Stimulated activated effector memory CD8-positive, alpha-beta T cell treated with anti-CD3 and anti-CD28 coated beads, Interleukin-12 subunit alpha, Interleukin-12 subunit beta, amount 100 ng/mL, for 72 hours (primary cell): ENCODE results near the gene HSDL2.
"Not testable (repeated sequence)": the region's sequence is repeated elsewhere in the genome, so short reads cannot be mapped to it uniquely, and the experiment has no call there.

Experiments
- ATAC-seq: fragments of 150-1000 bp; cut with Tn5 transposase; 2 replicates; pipeline ENCODE4 v1.10.0; 2021
- DNase-seq, 2 donors: peaks; one replicate each; pipeline ENCODE4 v3.0.0; 2021 to 2022; ENCODE audit warnings: low spot score in 2 of 2
- H3K27ac Mint-ChIP-seq: one replicate; pipeline ENCODE4 v1.8.0; 2022; ENCODE audit warnings: mild to moderate bottlenecking, mixed read lengths
- H3K36me3 Mint-ChIP-seq: one replicate; pipeline ENCODE4 v1.8.0; 2022; ENCODE audit warnings: mild to moderate bottlenecking, mixed read lengths
- H3K4me1 Mint-ChIP-seq: one replicate; pipeline ENCODE4 v1.8.0; 2022; ENCODE audit warnings: mixed read lengths
- H3K4me3 Mint-ChIP-seq: one replicate; pipeline ENCODE4 v1.8.0; 2022; ENCODE audit warnings: mild to moderate bottlenecking, mixed read lengths
- H3K9me3 Mint-ChIP-seq: one replicate; pipeline ENCODE4 v1.8.0; 2022; ENCODE audit warnings: mixed read lengths

HSDL2 gene

DNA sequence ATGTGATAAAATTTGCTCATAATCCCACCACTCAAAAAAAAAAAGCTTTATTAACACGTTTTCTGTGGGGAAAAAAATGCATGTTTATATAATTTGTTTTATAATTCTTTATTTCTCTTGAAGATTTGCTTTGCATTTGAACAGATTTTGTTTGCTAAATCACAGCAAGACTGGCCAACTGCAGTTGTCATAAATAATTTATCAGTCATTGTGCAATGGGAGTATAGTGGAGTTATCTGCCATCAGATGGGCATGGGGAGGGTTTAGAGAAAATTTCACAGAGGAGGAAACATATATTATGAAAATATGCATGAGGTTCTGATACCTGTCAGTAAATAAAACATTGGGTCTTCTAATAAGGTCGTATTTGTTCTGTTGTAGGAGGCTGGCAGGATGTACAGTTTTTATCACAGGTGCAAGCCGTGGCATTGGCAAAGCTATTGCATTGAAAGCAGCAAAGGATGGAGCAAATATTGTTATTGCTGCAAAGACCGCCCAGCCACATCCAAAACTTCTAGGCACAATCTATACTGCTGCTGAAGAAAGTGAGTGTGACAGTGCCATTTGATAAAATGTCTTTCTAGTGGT, 23.8 kb downstream of the HSDL2 start:
- Mint-ChIP-seq H3K4me3 (no peak overlapping the region), H3K4me1 (no peaks in the 10 kb centered on the region), H3K36me3 (peaks cover 12% of the 10 kb centered on the region), H3K27ac (no peak overlapping the region), H3K9me3 (peaks cover 4% of the 10 kb centered on the region)
- DNase-seq (no peak), ATAC-seq (no peak)

DNA sequence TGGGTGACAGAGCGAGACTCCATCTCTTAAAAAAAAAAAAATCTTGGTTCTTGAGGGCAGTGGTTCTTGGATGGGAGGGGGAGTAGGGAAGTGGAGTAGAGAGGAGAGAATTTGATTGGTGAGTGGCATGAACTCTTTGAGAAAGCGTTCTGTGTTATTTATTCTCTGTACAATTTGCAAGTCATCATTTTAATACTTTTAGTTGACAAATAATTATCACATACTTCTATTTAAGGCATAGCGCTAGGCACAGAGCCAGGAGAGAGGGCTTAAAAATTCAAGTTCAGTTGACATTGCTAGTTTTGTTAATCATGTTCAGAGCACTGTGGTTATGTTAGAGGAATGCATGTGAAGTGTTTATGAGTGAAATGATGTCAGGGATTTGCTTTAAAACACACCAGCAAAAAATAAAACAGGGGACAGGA, 24.6 kb downstream of the HSDL2 start:
- ATAC-seq (no peak), DNase-seq (no peak)
- Mint-ChIP-seq H3K9me3 (no peaks in the 10 kb centered on the region), H3K4me3 (no peak overlapping the region), H3K27ac (no peak overlapping the region), H3K36me3 (peaks cover 17% of the 10 kb centered on the region), H3K4me1 (no peaks in the 10 kb centered on the region)

DNA sequence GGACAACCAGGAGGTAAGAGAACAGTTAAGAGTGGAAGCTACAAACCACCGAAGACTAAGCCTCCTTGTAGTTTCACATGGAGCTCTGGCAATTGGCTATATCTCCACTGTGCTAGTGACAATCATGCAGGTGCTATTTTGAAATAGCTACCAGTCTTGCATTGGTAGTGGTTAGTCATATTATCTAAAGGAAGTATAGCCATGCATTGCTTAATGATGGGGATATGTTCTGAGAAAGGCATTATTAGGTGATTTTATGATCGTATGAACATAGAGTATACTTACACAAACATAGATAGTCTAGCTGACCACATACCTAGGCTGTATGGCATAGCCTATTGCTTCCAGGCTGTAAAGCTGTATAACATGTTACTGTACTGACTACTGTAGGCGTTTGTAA, 28.4 kb downstream of the HSDL2 start:
- Mint-ChIP-seq H3K9me3 (no peaks in the 10 kb centered on the region), H3K4me3 (no peak overlapping the region), H3K27ac (no peak overlapping the region), H3K4me1 (no peaks in the 10 kb centered on the region), H3K36me3 (peaks cover 19% of the 10 kb centered on the region)
- no peak for ATAC-seq
- no peak for DNase-seq

DNA sequence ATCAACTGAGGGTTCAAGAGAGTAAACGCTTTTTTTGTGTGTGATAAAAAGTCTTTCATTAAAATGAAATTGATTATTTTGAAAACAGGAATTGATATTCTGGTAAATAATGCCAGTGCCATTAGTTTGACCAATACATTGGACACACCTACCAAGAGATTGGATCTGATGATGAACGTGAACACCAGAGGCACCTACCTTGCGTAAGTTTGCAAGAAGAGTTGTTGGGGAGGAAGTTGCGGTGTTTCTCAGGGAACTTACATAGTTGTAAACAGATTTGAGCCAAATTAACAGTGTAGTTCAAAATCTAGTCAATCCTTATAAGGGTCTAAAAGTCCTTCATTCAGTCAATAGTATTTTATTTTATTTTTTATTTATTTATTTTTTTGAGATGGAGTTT, 28.9 kb downstream of the HSDL2 start:
- H3K36me3 Mint-ChIP-seq: peaks cover 19% of the 10 kb centered on the region
- H3K9me3 Mint-ChIP-seq: no peaks in the 10 kb centered on the region
- H3K4me3 Mint-ChIP-seq: no peak overlapping the region
- no peak for DNase-seq
- H3K27ac Mint-ChIP-seq: no peak overlapping the region
- H3K4me1 Mint-ChIP-seq: no peaks in the 10 kb centered on the region
- no peak for ATAC-seq

DNA sequence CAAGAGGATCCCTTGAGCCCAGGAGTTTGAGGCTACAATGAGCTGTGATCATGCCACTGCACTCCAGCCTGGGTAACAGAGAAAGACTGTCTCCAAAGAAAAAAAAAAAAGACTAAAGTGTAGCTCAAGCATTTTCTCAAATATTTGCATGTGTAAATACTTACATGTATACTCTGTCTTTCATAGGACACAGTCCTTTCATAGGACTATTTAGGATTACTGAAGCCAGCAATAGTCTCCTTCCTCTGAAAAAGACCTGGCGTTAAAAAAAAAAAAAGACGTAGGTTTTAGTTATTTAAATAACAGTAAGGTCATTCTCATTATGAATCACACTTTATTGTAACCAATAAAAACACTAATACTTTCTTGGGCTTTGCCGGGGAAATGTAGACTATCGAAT, 29.9 kb downstream of the HSDL2 start:
- ATAC-seq (no peak), DNase-seq (no peak)
- Mint-ChIP-seq H3K27ac (no peak overlapping the region), H3K36me3 (peaks cover 19% of the 10 kb centered on the region), H3K4me1 (no peaks in the 10 kb centered on the region), H3K9me3 (no peaks in the 10 kb centered on the region), H3K4me3 (no peak overlapping the region)

DNA sequence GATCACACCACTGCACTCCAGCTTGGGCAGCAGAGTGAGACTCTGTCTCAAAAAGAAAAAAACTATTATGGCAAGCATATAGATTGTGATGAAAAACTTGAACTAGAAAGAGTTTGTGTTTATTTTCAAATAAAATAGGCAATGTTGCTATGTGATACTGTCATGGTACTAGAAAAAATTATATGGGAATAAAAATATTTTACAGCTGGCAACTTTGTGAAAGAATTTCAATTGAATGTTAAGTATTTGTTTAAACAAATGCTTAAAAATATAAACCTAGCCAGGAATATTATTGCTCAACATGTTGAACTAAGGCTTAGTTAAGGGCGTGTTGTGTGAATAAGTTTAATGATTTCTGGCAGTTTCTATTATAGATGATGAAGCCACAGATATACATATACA, 31.7 kb downstream of the HSDL2 start:
- no peak overlapping the region for H3K4me3 Mint-ChIP-seq
- no peaks in the 10 kb centered on the region for H3K4me1 Mint-ChIP-seq
- H3K27ac Mint-ChIP-seq: no peak overlapping the region
- H3K9me3 Mint-ChIP-seq: no peaks in the 10 kb centered on the region
- ATAC-seq: no peak
- DNase-seq: no peak
- peaks cover 10% of the 10 kb centered on the region for H3K36me3 Mint-ChIP-seq

DNA sequence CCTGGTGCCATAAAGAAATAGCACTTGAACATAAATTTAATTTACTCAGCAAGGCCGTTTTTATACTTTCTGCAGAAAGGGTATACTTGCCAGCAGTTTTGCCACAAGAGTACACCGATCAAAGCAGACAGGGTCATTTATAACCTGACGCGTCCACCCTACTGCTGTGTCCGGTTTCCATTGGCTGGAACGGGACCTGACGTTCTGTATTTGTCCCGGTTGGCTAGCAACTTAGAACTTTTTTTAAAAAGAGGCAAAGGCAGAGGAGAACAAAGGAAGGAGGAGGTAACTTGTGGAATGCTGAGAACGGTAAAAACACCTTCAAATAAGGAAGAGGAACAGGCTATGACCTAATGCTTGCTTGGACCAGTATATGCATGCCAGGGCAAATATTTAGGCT, 33.8 kb downstream of the HSDL2 start:
- not testable (repeated sequence) for H3K27ac Mint-ChIP-seq, H3K36me3 Mint-ChIP-seq, DNase-seq, H3K4me3 Mint-ChIP-seq, H3K4me1 Mint-ChIP-seq, H3K9me3 Mint-ChIP-seq, ATAC-seq

DNA sequence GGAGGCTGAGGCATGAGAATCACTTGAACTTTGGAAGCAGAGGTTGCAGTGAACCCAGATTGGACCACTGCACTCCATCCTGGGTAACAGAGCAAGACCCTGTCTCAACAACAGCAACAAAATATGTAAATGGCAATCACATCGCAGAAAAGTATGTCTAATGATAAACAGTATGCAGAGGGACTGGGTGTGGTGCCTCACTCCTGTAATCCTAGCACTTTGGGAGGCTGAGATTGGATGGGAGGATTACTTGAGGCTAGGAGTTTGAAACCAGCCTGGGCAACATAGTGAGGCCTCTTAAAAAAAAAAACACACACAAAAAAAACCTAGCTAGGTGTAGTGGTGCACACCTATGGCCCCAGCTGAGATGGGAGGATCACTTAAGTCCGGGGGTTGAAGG, 40.3 kb downstream of the HSDL2 start:
- H3K4me3 Mint-ChIP-seq: no peak overlapping the region
- no peak overlapping the region for H3K27ac Mint-ChIP-seq
- no peaks in the 10 kb centered on the region for H3K4me1 Mint-ChIP-seq

DNA sequence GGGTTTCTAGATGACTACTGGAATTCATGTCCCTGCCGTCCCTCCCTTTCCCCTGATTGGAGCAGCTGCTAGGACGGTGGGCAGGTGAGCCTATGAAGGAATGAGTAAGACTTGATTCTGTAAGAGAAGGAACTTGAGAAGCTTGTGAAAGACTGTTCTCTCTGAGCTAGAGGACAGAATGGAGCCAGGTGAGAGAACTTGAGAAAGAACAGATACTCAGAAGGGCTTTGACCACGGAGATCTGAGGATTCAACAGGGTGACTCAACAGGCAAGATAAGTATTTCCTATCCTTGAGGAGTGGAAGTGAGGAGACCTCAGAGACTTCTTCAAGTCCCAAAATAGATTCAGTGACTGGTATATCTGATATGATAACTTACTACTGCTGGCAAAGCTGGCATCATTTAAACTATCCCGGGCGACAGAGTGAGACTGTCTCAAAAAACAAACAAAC, 41.9 kb downstream of the HSDL2 start:
- Mint-ChIP-seq H3K27ac (peak overlapping the region; percentile 35), H3K9me3 (no peaks in the 10 kb centered on the region), H3K4me1 (no peaks in the 10 kb centered on the region), H3K4me3 (no peak overlapping the region), H3K36me3 (peaks cover 13% of the 10 kb centered on the region)
- DNase-seq: no peak
- ATAC-seq: no peak

More for the DNA sequence above, 40.3 kb downstream of the HSDL2 start:
- Mint-ChIP-seq H3K36me3 (peaks cover 13% of the 10 kb centered on the region), H3K9me3 (no peaks in the 10 kb centered on the region)
- ATAC-seq (no peak), DNase-seq (no peak)

DNA sequence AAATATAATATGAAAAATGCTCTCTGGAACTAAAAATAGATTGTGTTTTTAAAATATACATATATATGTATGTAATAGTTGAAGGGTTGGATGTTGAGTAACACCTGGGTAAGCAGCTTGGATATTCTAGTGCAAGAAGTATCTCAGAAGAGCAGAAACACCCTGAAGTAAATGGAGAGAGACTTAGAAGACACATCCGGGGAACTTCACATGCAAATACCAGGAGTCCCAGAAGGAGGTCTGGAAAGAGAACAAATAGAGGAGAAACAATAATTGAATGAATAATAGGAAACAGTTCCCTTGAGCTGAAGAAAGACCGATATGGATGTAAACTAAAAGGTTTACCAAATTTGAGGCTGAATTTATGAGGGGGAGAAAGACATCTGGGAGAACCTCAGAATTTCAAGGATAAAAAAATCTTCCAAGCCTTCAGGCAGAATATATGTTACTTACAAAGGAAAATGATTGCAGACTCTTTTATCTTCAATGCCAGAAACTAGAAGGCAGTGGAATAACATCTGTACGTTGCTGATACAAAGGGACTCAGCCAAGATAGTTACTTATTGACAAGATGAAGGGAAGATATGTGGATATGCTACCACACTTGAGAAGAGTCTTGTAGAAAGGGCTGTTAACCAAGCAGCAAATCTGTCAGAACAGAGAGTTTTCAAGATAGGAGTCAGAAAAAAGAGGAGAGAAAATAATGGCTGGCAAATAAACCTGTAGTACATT, 42.7 kb downstream of the HSDL2 start:
- H3K27ac Mint-ChIP-seq: no peak overlapping the region
- peaks cover 13% of the 10 kb centered on the region for H3K36me3 Mint-ChIP-seq
- ATAC-seq (no peak), DNase-seq (no peak)
- no peaks in the 10 kb centered on the region for H3K9me3 Mint-ChIP-seq
- H3K4me1 Mint-ChIP-seq: no peaks in the 10 kb centered on the region
- H3K4me3 Mint-ChIP-seq: no peak overlapping the region

DNA sequence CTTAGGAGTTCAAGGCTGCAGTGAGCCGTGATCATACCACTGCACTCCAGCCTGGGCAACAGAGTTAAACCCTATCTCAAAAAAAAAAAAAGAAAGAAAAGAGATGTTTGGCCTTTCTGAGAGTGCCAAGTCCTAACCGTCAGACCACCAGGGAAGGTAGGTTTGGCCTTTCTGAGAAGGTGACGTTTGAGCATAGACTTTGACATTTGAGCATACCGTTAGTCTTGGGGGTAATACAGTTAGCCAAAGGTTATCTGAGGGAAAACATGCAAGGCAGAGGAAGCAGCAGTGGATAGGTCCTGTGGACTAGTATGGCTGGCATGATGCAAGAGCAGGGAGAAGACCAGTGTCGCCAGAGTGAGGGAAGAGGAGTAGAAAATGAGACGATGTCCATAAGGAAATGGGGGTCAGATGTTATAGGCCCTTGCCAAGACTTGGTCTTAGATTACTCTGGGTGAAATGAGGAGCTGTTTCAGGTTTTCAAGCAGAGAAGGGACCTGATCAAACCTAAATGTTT, 50.2 kb downstream of the HSDL2 start:
- no peak for DNase-seq
- no peak overlapping the region for H3K4me3 Mint-ChIP-seq
- no peaks in the 10 kb centered on the region for H3K9me3 Mint-ChIP-seq
- no peak for ATAC-seq
- no peaks in the 10 kb centered on the region for H3K4me1 Mint-ChIP-seq
- H3K27ac Mint-ChIP-seq: no peak overlapping the region
- H3K36me3 Mint-ChIP-seq: no peaks in the 10 kb centered on the region

DNA sequence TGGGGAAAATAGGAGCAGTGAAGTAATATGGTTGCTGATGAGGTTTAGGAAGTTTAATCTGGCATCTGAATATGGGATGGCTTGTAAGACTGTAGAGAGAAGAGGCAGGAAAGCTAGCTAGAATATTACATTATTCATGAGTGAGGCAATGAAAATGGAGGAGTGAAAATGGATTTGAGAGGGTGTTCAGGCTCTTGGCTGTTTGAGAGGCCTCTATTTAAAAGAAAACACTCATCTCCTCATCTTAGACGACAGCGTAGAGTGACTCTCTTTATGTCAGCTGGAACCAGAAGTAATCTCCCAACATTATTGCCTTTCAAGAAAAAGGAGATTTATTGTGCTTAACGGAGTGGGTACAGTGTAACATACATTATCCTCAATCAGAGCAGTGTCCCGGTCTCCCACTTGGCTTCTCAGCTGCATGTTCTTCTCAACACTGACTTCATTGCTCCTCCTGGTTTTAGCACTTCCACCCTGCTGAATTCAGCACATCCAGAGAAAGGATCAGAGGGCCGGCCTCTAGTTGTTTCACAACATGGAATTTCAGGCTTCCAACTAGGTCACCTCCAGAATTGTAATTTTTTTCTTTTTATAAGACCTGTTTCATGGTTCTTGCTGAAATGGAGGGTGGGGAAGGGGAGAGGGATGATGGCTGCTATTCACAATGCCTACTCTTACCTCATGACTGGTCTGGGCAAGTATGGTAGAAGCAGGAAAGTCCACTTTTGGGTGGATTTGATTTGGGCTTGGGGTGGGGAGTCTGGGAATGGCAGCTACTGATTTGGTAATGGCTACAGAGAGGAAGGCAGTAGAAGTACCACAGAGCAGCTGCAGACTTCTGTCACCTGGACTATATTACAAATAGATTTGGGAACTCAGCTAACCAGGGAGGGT, 53.8 kb downstream of the HSDL2 start:
- no peaks in the 10 kb centered on the region for H3K36me3 Mint-ChIP-seq
- ATAC-seq: no peak
- no peak overlapping the region for H3K4me3 Mint-ChIP-seq
- peak overlapping the region; percentile 7 for H3K27ac Mint-ChIP-seq
- DNase-seq: no peak
- no peaks in the 10 kb centered on the region for H3K9me3 Mint-ChIP-seq
- H3K4me1 Mint-ChIP-seq: no peaks in the 10 kb centered on the region

DNA sequence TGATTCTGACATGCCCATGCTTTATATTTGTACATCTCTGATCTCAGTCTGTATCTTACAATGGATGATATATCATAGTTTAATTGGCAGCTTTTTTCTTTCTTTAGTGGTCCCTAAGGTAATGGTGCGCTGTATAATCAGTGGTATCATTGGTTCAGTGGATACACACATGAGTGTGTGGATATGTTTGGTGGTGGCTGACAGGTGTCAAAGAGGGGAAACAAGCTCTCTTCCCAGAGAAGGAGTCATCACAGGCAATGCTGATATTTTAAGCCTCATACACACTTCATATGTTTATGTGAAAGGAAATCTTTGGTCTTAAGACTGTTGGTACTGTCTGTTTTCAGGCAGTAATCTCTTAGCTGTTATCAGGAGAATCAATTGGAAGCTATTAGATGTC, 54.6 kb downstream of the HSDL2 start:
- no peak for DNase-seq
- H3K36me3 Mint-ChIP-seq: no peaks in the 10 kb centered on the region
- no peaks in the 10 kb centered on the region for H3K4me1 Mint-ChIP-seq
- no peak overlapping the region for H3K27ac Mint-ChIP-seq
- no peak for ATAC-seq
- no peaks in the 10 kb centered on the region for H3K9me3 Mint-ChIP-seq
- no peak overlapping the region for H3K4me3 Mint-ChIP-seq

DNA sequence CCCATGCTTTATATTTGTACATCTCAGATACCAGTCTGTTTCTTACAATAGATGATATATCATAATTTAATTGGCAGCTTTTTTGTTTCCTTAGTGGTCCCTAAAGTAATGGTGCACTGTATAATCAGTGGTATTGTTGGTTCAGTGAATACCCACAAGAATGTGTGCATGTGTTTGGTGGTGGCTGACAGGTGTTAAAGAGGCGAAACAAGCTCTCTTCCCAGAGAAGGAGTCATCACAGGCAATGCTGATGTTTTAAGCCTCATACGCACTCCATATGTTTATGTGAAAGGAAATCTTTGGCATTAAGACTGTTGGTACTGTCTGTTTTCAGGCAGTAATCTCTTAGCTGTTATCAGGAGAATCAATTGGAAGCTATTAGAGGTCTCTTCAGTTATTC, 57.5 kb downstream of the HSDL2 start:
- DNase-seq (no peak), ATAC-seq (no peak)
- no peak overlapping the region for H3K4me3 Mint-ChIP-seq
- no peaks in the 10 kb centered on the region for H3K4me1 Mint-ChIP-seq
- H3K36me3 Mint-ChIP-seq: peaks cover 17% of the 10 kb centered on the region
- H3K27ac Mint-ChIP-seq: no peak overlapping the region
- H3K9me3 Mint-ChIP-seq: no peaks in the 10 kb centered on the region

DNA sequence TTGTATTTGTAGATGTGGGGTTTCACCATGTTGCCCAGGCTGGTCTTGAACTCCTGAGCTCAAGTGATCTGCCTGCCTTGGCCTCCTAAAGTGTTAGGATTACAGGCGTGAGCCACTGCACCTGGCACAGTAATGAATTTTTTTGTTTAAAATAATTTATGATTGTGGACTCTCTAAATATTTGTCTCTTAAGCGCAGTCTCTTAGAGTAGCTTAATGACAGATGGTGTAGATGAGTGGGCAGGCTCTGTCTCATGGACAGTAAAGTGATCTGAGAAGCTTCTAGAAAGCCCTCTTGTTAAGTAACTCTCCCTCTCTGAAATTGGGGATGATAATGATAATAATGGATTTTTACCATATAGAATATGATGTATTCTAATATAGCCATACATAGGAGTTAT, 59.3 kb downstream of the HSDL2 start:
- Mint-ChIP-seq H3K4me3 (no peak overlapping the region), H3K27ac (no peak overlapping the region), H3K4me1 (no peaks in the 10 kb centered on the region), H3K36me3 (peaks cover 17% of the 10 kb centered on the region), H3K9me3 (no peaks in the 10 kb centered on the region)
- DNase-seq (no peak), ATAC-seq (no peak)
